NCI-H345 treated with DMSO at 0.1 percent for 48 hours (cell line): ENCODE results near the gene CTNNA3.

ENCODE experiments used
- DNase-seq: peaks from one replicate; lab custom pipeline; 2025; ENCODE audit not compliant: unreplicated experiment; lab: John Stamatoyannopoulos, UW

The CTNNA3 gene

GRCh38 chr10:66586897-66587679 is 1108.9 kb downstream of the CTNNA3 start:
- DNase-seq: no peak

DNA sequence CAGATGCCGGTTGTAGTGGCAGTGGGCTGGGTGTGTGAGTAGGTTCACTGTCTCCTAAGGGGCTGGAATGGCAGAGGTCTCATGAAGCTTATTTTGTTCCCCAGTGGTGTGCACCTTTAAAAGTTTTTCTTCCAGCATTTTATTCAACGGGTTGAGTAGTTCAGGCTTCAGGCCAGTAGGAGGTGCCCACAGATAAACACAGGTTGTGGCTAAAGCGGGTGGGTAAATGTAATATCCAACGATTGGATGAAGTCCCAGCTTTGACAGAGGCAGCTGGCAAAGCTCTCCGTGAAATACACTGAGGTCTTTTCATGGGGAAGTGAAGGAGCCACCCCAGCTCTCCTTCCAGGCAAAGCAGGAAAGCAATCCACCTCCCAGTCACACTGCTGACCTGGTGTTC is 1109.9 kb downstream of the CTNNA3 start:
- DNase-seq: no peak

DNA sequence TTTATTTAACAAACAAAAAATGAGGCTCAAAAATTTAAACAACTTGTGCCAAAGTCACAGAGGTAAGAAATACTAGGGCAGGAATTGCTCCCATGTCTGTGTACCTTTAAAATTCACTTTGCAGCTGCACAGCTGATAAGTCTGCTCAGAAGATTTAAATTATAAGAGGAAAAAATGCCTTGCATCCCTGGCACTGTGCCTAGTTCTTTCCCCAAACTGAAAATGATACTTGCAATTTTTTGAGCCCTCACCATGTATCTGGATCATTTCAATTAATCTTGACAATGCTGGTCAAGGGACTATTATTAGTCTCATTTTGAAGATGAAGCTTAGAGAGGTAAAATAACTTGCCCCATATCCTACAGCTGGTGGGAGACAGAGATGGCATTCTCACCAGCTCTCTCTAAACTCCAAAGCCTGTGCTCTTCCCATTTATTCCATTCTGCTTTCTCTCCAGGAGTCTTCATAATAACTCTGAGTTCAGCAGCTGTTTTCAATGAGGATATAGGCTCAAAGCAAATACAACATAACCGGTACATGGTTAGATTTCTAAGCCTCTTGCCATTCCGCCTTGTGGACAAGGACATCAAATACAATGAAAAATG is 1120.6 kb downstream of the CTNNA3 start:
- no peak for DNase-seq

GRCh38 chr10:66572700-66573099 is 1123.3 kb downstream of the CTNNA3 start:
- DNase-seq: no peak

GRCh38 chr10:66565999-66566398 is 1130.0 kb downstream of the CTNNA3 start:
- DNase-seq: no peak

DNA sequence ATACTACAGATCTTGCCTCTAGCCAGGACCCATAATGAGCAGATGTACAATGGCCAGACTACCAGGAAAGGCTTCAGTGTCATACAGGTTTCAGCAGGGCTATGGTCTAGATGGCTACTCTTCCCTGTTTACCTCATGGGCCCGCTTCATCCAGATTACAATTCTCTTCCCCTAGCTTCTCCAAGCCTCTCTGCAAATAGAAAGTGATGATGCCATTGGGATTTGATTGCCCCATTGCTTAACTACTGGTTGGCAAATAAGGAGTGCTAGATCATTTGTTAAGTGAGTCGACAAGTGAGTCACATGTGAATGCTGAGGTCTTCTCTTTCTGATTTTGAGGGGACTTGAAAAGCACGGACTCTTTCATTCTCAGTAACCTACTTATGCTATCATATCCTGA is 1131.7 kb downstream of the CTNNA3 start:
- DNase-seq: no peak

- DNase-seq: no peak
These were observed 1140.9 kb downstream of the CTNNA3 start for GRCh38 chr10:66555061-66555460.

GRCh38 chr10:66552331-66552730 is 1143.7 kb downstream of the CTNNA3 start:
- no peak for DNase-seq

DNA sequence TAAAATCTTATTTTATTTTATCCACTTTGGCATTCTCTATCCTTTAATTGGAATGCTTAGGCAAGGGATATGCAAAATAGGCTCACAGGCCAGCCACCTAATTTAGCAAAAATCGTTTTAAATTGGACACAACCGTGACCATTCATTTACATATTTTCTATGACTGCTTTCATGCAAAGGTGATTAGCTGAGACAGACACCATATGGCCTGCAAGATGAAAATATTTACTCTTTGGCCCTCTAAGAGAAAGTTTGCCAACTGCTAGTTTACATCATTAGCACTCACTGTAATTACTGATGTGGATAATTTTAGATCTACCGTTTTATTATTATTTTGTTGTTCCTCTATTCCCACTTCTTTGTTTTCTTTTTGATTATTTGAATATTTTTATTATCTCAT is 1145.6 kb downstream of the CTNNA3 start:
- DNase-seq: no peak

- no peak for DNase-seq
These were observed 1157.1 kb downstream of the CTNNA3 start for GRCh38 chr10:66538908-66539307.

- DNase-seq: no peak
These were observed 1157.6 kb downstream of the CTNNA3 start for GRCh38 chr10:66538371-66538770.

DNA sequence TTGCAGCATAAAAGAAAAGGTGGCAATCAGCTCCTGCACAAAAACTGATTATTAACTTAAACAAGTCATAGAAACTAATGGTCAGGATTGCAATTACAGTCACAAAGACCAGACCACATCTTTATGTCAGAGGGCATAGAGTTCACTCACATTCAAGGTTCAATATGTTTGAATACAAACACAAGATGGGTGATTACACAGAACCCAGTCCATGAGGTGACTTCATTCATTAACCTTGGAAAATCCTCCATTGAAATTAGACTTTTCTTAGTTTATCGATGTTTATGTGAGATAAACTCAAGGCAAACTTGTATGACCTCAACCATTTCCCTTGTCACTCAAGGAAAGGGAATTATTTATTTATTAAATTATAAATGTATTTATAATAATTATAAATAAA is 1158.8 kb downstream of the CTNNA3 start:
- DNase-seq: no peak

- no peak for DNase-seq
These were observed 1160.6 kb downstream of the CTNNA3 start for GRCh38 chr10:66535439-66535838.

GRCh38 chr10:66534866-66535265 is 1161.1 kb downstream of the CTNNA3 start:
- DNase-seq: no peak

DNA sequence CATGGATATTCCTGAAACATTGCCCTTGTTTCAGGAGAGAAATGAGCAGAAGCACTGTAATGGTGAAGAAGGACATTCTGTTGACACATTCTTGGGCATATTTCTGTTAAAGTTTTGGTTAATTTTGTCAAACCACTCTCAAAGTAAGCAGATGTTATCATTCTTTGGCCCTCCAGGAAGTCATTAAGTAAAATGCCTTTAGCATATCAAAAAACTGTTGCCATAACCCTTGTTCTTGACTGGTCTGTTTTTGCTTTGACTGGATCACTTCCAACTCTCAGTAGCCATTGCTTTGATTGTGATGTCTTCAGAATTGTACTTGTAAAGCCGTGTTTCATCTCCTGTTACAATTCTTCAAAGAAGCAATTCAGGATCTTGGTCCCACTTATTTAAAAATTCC is 1174.5 kb downstream of the CTNNA3 start:
- no peak for DNase-seq

GRCh38 chr10:66519616-66520015 is 1176.4 kb downstream of the CTNNA3 start:
- DNase-seq: no peak

- no peak for DNase-seq
These were observed 1181.3 kb downstream of the CTNNA3 start for GRCh38 chr10:66514666-66515065.

- DNase-seq: no peak
These were observed 1182.5 kb downstream of the CTNNA3 start for GRCh38 chr10:66513504-66513903.

DNA sequence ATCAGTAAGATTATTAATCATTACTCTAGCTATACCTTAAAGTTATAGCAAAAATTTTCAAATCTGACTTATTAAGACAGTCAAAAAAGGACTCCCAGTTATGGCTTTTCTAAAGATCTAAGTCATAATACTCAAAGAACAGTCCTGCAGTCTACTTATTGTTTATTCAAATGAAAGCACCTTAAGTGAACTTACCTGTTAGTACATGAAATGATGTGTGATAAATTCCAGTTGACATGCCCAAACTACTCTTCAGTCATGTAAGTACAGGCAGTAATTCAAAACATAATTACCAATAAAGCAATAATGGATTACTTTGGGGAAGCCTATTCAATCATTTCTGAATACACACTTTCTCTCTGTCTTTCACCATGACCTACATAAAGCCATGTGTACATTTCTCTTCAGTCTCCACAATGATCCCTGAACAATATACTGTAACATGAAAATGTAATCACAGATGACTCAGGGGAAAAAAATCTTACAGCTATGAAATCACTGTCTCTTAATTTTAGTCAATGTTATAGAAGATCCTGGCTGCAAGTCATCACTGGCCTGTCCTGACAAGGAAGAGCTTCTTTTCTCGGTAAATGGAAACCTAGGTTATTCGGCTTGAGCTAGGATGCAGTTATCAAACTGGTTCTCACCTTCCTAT is 1190.9 kb downstream of the CTNNA3 start:
- DNase-seq: no peak

DNA sequence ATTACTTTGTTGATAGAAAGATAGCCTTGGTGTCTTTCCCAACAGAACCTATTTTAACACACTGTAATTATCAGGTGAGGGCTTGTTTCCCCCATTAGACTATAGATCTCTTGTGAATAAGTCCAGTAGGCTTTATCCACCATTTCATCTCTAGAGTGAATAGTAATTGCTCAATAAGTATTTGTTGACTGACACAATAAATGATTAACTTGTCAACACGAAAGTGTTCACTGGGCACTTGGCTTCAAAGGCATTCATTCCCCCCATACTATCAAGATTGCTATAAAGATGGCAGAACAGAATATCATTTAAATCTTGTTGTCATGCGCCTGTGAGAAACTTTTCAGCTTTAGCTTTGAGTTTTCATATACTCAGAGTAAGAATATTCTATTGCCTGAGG is 1194.6 kb downstream of the CTNNA3 start:
- DNase-seq: no peak

DNA sequence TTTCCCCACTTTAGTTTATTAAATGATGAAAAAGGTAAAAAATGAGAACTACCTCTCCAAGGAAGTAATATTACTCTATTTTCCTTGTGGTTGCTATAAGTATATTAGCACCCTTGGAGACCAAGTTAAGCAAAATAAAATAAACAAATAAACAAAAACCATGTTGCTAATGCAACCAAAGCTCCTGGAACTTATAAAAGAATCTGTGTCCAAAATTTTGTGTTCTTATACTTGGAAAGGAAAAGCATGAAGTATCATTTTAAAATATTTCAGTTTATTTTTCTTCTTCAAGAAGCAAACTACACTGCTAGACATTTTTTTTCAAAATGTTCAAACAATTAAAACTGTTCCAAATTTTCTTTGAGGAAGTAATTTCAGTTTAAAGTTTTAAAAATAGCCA is 1212.0 kb downstream of the CTNNA3 start:
- no peak for DNase-seq

- DNase-seq: no peak
These were observed 1223.8 kb downstream of the CTNNA3 start for GRCh38 chr10:66472156-66472555.
